ENCODE data around the gene DHX35.

- TF ChIP-seq REST (IDR thresholded peaks at IDR 0.05; ENCODE audit: insufficient read depth in 1 of 2, low read depth in 2 of 2, low read length in 1 of 2) (no peak), CTCF (IDR thresholded peaks at IDR 0.05) (no peak), POLR2AphosphoS5 (IDR thresholded peaks at IDR 0.05; ENCODE audit: low read depth, low read length) (no peak), TCF7L2 (IDR thresholded peaks at IDR 0.05; ENCODE audit: low read depth, low read length) (no peak), SIN3A (IDR thresholded peaks at IDR 0.05; ENCODE audit: borderline replicate concordance, insufficient read depth, low read depth, low read length) (no peak)
Measured at GRCh38 chr20:39041067-39041466, 78.9 kb downstream of the DHX35 start.

All from Panc1 (cell line).